H9 (cell line): ENCODE data around the gene CAPNS1. TPM values are rescaled to one million over a fixed set of nuclear protein-coding genes. Genes with fewer than 3 reads are reported as not detected.

Experiments used
- DNase-seq: peaks from one replicate; pipeline ENCODE4 v3.0.0-alpha.2; 2017
- H2AFZ ChIP-seq: one replicate; pipeline ENCODE4 v1.6.1; 2013; ENCODE audit warnings: mild to moderate bottlenecking, low read length, control low read depth, moderate library complexity
- H2AK5ac ChIP-seq: 2 replicates; pipeline ENCODE4 v1.6.1; 2013; ENCODE audit warnings: low read length, control low read depth, mixed read lengths; ENCODE audit not compliant: insufficient read length
- H2BK120ac ChIP-seq: one replicate; pipeline ENCODE4 v1.6.1; 2013; ENCODE audit warnings: low read depth, mild to moderate bottlenecking, low read length, control low read depth, inconsistent platforms; ENCODE audit not compliant: poor library complexity, severe bottlenecking
- H2BK12ac ChIP-seq: 2 replicates; pipeline ENCODE4 v1.6.1; 2013; ENCODE audit warnings: low read length, control low read depth, mixed read lengths, low read depth; ENCODE audit not compliant: insufficient read length
- H2BK15ac ChIP-seq: 2 replicates; pipeline ENCODE4 v1.6.1; 2013; ENCODE audit warnings: low read depth, low read length, control low read depth
- H2BK20ac ChIP-seq: one replicate; pipeline ENCODE4 v1.6.1; 2013; ENCODE audit warnings: low read depth, mild to moderate bottlenecking, low read length, control low read depth, inconsistent platforms; ENCODE audit not compliant: poor library complexity, severe bottlenecking
- H2BK5ac ChIP-seq: 2 replicates; pipeline ENCODE4 v1.6.1; 2013; ENCODE audit warnings: low read length, control low read depth, mixed read lengths; ENCODE audit not compliant: insufficient read length
- H3K14ac ChIP-seq: 2 replicates; pipeline ENCODE4 v1.6.1; 2013; ENCODE audit warnings: low read length, control low read depth; ENCODE audit not compliant: insufficient read depth
- H3K18ac ChIP-seq: 2 replicates; pipeline ENCODE4 v1.6.1; 2013; ENCODE audit warnings: low read depth, mild to moderate bottlenecking, mixed read lengths, low read length, control low read depth; ENCODE audit not compliant: insufficient read length
- H3K23ac ChIP-seq: 2 replicates; pipeline ENCODE4 v1.6.1; 2013; ENCODE audit warnings: low read length, control low read depth, mixed read lengths, low read depth; ENCODE audit not compliant: insufficient read length
- H3K23me2 ChIP-seq: 2 replicates; pipeline ENCODE4 v1.6.1; 2013; ENCODE audit warnings: low read depth, mild to moderate bottlenecking, mixed read lengths, low read length, control low read depth; ENCODE audit not compliant: insufficient read length, poor library complexity, severe bottlenecking
- H3K27ac ChIP-seq: 2 replicates; pipeline ENCODE4 v1.5.1; 2013; ENCODE audit warnings: low read length, control low read depth, mixed read lengths, low read depth; ENCODE audit not compliant: insufficient read length
- H3K27me3 ChIP-seq: 2 replicates; pipeline ENCODE4 v1.6.1; 2013; ENCODE audit warnings: low read length, control low read depth, inconsistent platforms; ENCODE audit not compliant: insufficient read depth
- H3K4ac ChIP-seq: 2 replicates; pipeline ENCODE4 v1.6.1; 2013; ENCODE audit warnings: low read depth, mild to moderate bottlenecking, control low read depth, inconsistent platforms, low read length, moderate library complexity
- H3K4me1 ChIP-seq: 2 replicates; pipeline ENCODE4 v1.6.1; 2013; ENCODE audit warnings: low read length, control low read depth, inconsistent platforms; ENCODE audit not compliant: insufficient read depth
- H3K4me2 ChIP-seq: 2 replicates; pipeline ENCODE4 v1.6.1; 2013; ENCODE audit warnings: low read length, control low read depth, mixed read lengths; ENCODE audit not compliant: insufficient read length, insufficient read depth
- H3K56ac ChIP-seq: 2 replicates; pipeline ENCODE4 v1.6.1; 2013; ENCODE audit warnings: low read depth, mild to moderate bottlenecking, mixed read lengths, low read length, control low read depth; ENCODE audit not compliant: insufficient read length
- H3K79me1 ChIP-seq: 2 replicates; pipeline ENCODE4 v1.6.1; 2013; ENCODE audit warnings: low read depth, mild to moderate bottlenecking, moderate library complexity, low read length, control low read depth, inconsistent platforms; ENCODE audit not compliant: insufficient read depth, poor library complexity, severe bottlenecking
- H3K79me2 ChIP-seq: 2 replicates; pipeline ENCODE4 v1.6.1; 2013; ENCODE audit warnings: low read length, control low read depth, inconsistent platforms; ENCODE audit not compliant: insufficient read depth
- H3K9ac ChIP-seq: 2 replicates; pipeline ENCODE4 v1.6.1; 2013; ENCODE audit warnings: low read length, control low read depth, mixed read lengths; ENCODE audit not compliant: insufficient read length; ENCODE audit errors: extremely low read depth
- H3K9me3 ChIP-seq: one replicate; pipeline ENCODE4 v1.6.1; 2013; ENCODE audit warnings: low read depth, low read length, inconsistent platforms; ENCODE audit not compliant: control insufficient read depth
- H3T11ph ChIP-seq: one replicate; pipeline ENCODE4 v1.6.1; 2013; ENCODE audit warnings: mild to moderate bottlenecking, low read length, control low read depth, inconsistent platforms
- H4K20me1 ChIP-seq: one replicate; pipeline ENCODE4 v1.6.1; 2013; ENCODE audit not compliant: control insufficient read depth, insufficient read length, insufficient read depth
- H4K5ac ChIP-seq: 2 replicates; pipeline ENCODE4 v1.6.1; 2013; ENCODE audit warnings: low read depth, mild to moderate bottlenecking, mixed read lengths, low read length, control low read depth; ENCODE audit not compliant: insufficient read length
- H4K8ac ChIP-seq: replicated peaks from 2 replicates; pipeline ENCODE4 v1.6.1; 2013; ENCODE audit warnings: low read length, control low read depth, mixed read lengths, low read depth; ENCODE audit not compliant: insufficient read length
- H4K91ac ChIP-seq: 2 replicates; pipeline ENCODE4 v1.6.1; 2013; ENCODE audit warnings: low read depth, mild to moderate bottlenecking, moderate library complexity, mixed read lengths, low read length, control low read depth; ENCODE audit not compliant: insufficient read length
- H3K27ac Mint-ChIP-seq, 3 experiments: 2 replicates in 2 of 3; 3 replicates in 1 of 3; pipeline ENCODE4 v1.8.0; 2020 to 2021; ENCODE audit warnings: mixed read lengths in 3 of 3, mild to moderate bottlenecking in 1 of 3, moderate library complexity in 1 of 3
- H3K27me3 Mint-ChIP-seq: 2 replicates; pipeline ENCODE4 v1.8.0; 2021; ENCODE audit warnings: low read depth, mild to moderate bottlenecking, moderate library complexity, mixed read lengths
- H3K36me3 Mint-ChIP-seq, 3 experiments: 2 replicates in 2 of 3; 3 replicates in 1 of 3; pipeline ENCODE4 v1.8.0; 2020 to 2021; ENCODE audit warnings: low read depth in 3 of 3, mixed read lengths in 3 of 3; ENCODE audit not compliant: insufficient read depth in 1 of 3
- H3K4me1 Mint-ChIP-seq, 2 experiments: 2 replicates each; pipeline ENCODE4 v1.8.0; 2020; ENCODE audit warnings: mixed read lengths in 2 of 2
- H3K4me3 Mint-ChIP-seq, 2 experiments: 2 replicates in 1 of 2; 3 replicates in 1 of 2; pipeline ENCODE4 v1.8.0; 2020 to 2021; ENCODE audit warnings: mild to moderate bottlenecking in 2 of 2, mixed read lengths in 2 of 2, moderate library complexity in 1 of 2
- H3K9me3 Mint-ChIP-seq, 2 experiments: 2 replicates in 1 of 2; 3 replicates in 1 of 2; pipeline ENCODE4 v1.8.0; 2020; ENCODE audit warnings: mild to moderate bottlenecking in 2 of 2, mixed read lengths in 2 of 2, moderate library complexity in 1 of 2
- WGBS: extraction: QIAGEN DNeasy Blood & Tissue Kit; methylation state at CpG from one replicate; pipeline ENCODE4 v1.1.7; 2013; ENCODE audit warnings: missing lambda C conversion rate, low lambda C conversion rate, mixed read lengths; ENCODE audit not compliant: insufficient read length; ENCODE audit errors: extremely low coverage; 5-methylcytosine and 5-hydroxymethylcytosine counted together
- total RNA-seq: library from RNA; stranded (reverse); gene quantifications from 2 replicates; pipeline ENCODE4 v1.2.1, GENCODE V29; 2021
- TF ChIP-seq, protein P1 (sequence below): fragments of 200-600 bp; sonication (generic); conservative IDR thresholded peaks from 3 replicates; pipeline ENCODE4 v1.8.0; 2021; ENCODE audit warnings: antibody characterized with exemption, mild to moderate bottlenecking

Gene CAPNS1
- total RNA-seq, 1 experiment from 2014 or later: 399 TPM

DNA sequence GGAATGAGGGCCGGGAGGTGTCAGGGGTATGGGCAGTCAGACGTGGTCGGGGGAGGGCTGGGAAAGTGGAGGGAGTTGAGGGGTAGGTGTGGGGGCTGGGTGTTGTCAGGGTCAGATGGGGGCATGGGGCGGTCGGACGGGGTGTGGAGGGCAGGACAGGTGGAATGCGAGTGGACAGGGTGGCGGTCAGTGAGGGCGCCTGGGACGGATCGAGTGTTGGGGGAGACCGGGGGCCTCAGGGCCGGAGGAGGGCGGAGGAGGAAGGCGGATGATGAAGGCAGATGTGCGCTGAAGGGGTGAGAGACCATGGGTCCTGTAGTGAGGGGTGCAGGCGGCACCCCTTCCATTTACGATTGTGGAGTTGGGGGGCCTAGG, 18.9 kb upstream of the CAPNS1 start:
- WGBS: no CpG with 5 or more reads among the region's 18 CpGs
- no peak overlapping the region for H3K27ac Mint-ChIP-seq
- no peak overlapping the region for H2AK5ac ChIP-seq
- no peaks in the 10 kb centered on the region for H3K79me2 ChIP-seq
- TF ChIP-seq, protein P1, sequence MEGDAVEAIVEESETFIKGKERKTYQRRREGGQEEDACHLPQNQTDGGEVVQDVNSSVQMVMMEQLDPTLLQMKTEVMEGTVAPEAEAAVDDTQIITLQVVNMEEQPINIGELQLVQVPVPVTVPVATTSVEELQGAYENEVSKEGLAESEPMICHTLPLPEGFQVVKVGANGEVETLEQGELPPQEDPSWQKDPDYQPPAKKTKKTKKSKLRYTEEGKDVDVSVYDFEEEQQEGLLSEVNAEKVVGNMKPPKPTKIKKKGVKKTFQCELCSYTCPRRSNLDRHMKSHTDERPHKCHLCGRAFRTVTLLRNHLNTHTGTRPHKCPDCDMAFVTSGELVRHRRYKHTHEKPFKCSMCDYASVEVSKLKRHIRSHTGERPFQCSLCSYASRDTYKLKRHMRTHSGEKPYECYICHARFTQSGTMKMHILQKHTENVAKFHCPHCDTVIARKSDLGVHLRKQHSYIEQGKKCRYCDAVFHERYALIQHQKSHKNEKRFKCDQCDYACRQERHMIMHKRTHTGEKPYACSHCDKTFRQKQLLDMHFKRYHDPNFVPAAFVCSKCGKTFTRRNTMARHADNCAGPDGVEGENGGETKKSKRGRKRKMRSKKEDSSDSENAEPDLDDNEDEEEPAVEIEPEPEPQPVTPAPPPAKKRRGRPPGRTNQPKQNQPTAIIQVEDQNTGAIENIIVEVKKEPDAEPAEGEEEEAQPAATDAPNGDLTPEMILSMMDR: no peak
- DNase-seq: no peak
- peaks cover 45 to 81% (median 76%) of the 10 kb centered on the region in 3 experiments; a peak in 6 of 7 replicates for H3K36me3 Mint-ChIP-seq
- peaks cover 11 to 25% of the 10 kb centered on the region in 2 experiments for H3K4me1 Mint-ChIP-seq
- no peaks in the 10 kb centered on the region for H3K79me1 ChIP-seq
- no peaks in the 10 kb centered on the region; the same call in 1 of the 2 replicates for H3K27me3 Mint-ChIP-seq
- no peak overlapping the region for H3K23ac ChIP-seq
- H3K4me2 ChIP-seq: no peak overlapping the region
- H2BK12ac ChIP-seq: no peak overlapping the region
- no peak overlapping the region for H3K18ac ChIP-seq
- H3K4me1 ChIP-seq: no peaks in the 10 kb centered on the region
- H4K8ac ChIP-seq: no peak overlapping the region
- no peaks in the 10 kb centered on the region for H3K27me3 ChIP-seq
- H3K9me3 ChIP-seq: no peaks in the 10 kb centered on the region
- no peak overlapping the region for H4K91ac ChIP-seq
- no peak overlapping the region for H3K27ac ChIP-seq
- H2BK5ac ChIP-seq: no peak overlapping the region
- no peak overlapping the region for H3K4ac ChIP-seq
- H3K9me3 Mint-ChIP-seq: no peaks in the 10 kb centered on the region
- no peak overlapping the region for H3K9ac ChIP-seq
- H2BK120ac ChIP-seq: no peak overlapping the region
- no peak overlapping the region for H3T11ph ChIP-seq
- H2BK15ac ChIP-seq: no peak overlapping the region
- no peak overlapping the region for H3K56ac ChIP-seq
- H3K4me3 Mint-ChIP-seq: peak overlapping the region in 1 of 2 experiments; percentile 20; a peak in 1 of 5 replicates
- no peak overlapping the region for H4K5ac ChIP-seq
- peaks cover 3% of the 10 kb centered on the region for H3K23me2 ChIP-seq
- no peak overlapping the region for H3K14ac ChIP-seq
- H2AFZ ChIP-seq: no peak overlapping the region
- H4K20me1 ChIP-seq: no peaks in the 10 kb centered on the region
- no peak overlapping the region for H2BK20ac ChIP-seq
